Measurements from ENCODE around the gene COL25A1. TPM values are rescaled to one million over a fixed set of nuclear protein-coding genes. Genes with fewer than 3 reads are reported as not detected.

COL25A1 gene
- total RNA-seq, 1 experiment from 2014 or later = 4.2 TPM

- no peak overlapping the region for H3K4me2 ChIP-seq (ENCODE audit: insufficient read depth, insufficient read length, low read length)
- H2BK20ac ChIP-seq (ENCODE audit: low read depth, low read length, poor library complexity, severe bottlenecking) = no peak overlapping the region
- H3K4ac ChIP-seq (ENCODE audit: low read depth, low read length) = no peak overlapping the region
- H4K20me1 ChIP-seq (ENCODE audit: control insufficient read depth, insufficient read depth, insufficient read length) = no peaks in the 10 kb centered on the region
- no peak overlapping the region for H2AFZ ChIP-seq (ENCODE audit: low read length)
- H3K79me2 ChIP-seq (ENCODE audit: insufficient read depth, low read length) = no peaks in the 10 kb centered on the region
- no peak for DNase-seq
- H4K91ac ChIP-seq (ENCODE audit: insufficient read length, low read depth, low read length) = no peak overlapping the region
- no peak overlapping the region for H2BK5ac ChIP-seq (ENCODE audit: insufficient read length, low read length)
- no peak overlapping the region for H2BK12ac ChIP-seq (ENCODE audit: insufficient read length, low read depth, low read length)
- H2BK15ac ChIP-seq (ENCODE audit: low read depth, low read length) = no peak overlapping the region
- H3K9me3 ChIP-seq (ENCODE audit: control insufficient read depth, low read depth, low read length) = no peaks in the 10 kb centered on the region
- H3K79me1 ChIP-seq (ENCODE audit: insufficient read depth, low read depth, low read length, poor library complexity, severe bottlenecking) = no peaks in the 10 kb centered on the region
- no peak overlapping the region for H4K5ac ChIP-seq (ENCODE audit: insufficient read length, low read depth, low read length)
- H3K23ac ChIP-seq (ENCODE audit: insufficient read length, low read depth, low read length) = no peak overlapping the region
- no peak overlapping the region for H3K18ac ChIP-seq (ENCODE audit: insufficient read length, low read depth, low read length)
- Mint-ChIP-seq H3K9me3 (no peaks in the 10 kb centered on the region), H3K27me3 (ENCODE audit: low read depth) (no peaks in the 10 kb centered on the region), H3K4me1 (peaks cover 9 to 16% of the 10 kb centered on the region in 2 experiments), H3K36me3 (ENCODE audit: insufficient read depth in 1 of 3, low read depth in 3 of 3) (no peaks in the 10 kb centered on the region), H3K4me3 (no peak overlapping the region), H3K27ac (peak overlapping the region in 1 of 3 experiments; percentile 48; a peak in 1 of 7 replicates)
- no peak for TF ChIP-seq CTCF (conservative IDR thresholded peaks at IDR 0.05)
- H3T11ph ChIP-seq (ENCODE audit: low read length) = no peak overlapping the region
- no peaks in the 10 kb centered on the region for H3K27me3 ChIP-seq (ENCODE audit: insufficient read depth, low read length)
- H3K14ac ChIP-seq (ENCODE audit: insufficient read depth, low read length) = no peak overlapping the region
- no peak overlapping the region for H3K9ac ChIP-seq (ENCODE audit: extremely low read depth, insufficient read length, low read length)
- no CpG with 5 or more reads among the region's 1 CpG for WGBS (ENCODE audit: extremely low coverage, insufficient read length, low lambda C conversion rate)
- H3K27ac ChIP-seq (ENCODE audit: insufficient read length, low read depth, low read length) = no peak overlapping the region
- no peak overlapping the region for H2AK5ac ChIP-seq (ENCODE audit: insufficient read length, low read length)
- H4K8ac ChIP-seq (replicated peaks; ENCODE audit: insufficient read length, low read depth, low read length) = no peak overlapping the region
- H3K4me1 ChIP-seq (ENCODE audit: insufficient read depth, low read length) = no peaks in the 10 kb centered on the region; the same call in 1 of the 2 replicates
- no peak overlapping the region for H2BK120ac ChIP-seq (ENCODE audit: low read depth, low read length, poor library complexity, severe bottlenecking)
- no peaks in the 10 kb centered on the region for H3K23me2 ChIP-seq (ENCODE audit: insufficient read length, low read depth, low read length, poor library complexity, severe bottlenecking)
- H3K56ac ChIP-seq (ENCODE audit: insufficient read length, low read depth, low read length) = no peak overlapping the region
Observed at GRCh38 chr4:109125084-109125483, 177.4 kb downstream of the COL25A1 start.
